Stimulated activated memory B cell treated with anti-CD40 and anti-IgM and Interleukin-4, amounts not matched to agents 10 μg/mL and 1 μg/mL and 100 μg/mL, for 72 hours (primary cell): Measurements from ENCODE around the gene NCOA5.
"Not testable (repeated sequence)": the region's sequence is repeated elsewhere in the genome, so short reads cannot be mapped to it uniquely, and the experiment has no call there.

Source experiments
- ATAC-seq: fragments of 150-1000 bp; cut with Tn5 transposase; 2 replicates; pipeline ENCODE4 v1.10.0; 2021
- H3K27ac Mint-ChIP-seq: one replicate; pipeline ENCODE4 v1.8.0; 2022; ENCODE audit warnings: mild to moderate bottlenecking, mixed read lengths
- H3K27me3 Mint-ChIP-seq: one replicate; pipeline ENCODE4 v1.8.0; 2022; ENCODE audit warnings: mixed read lengths
- H3K36me3 Mint-ChIP-seq: one replicate; pipeline ENCODE4 v1.8.0; 2022; ENCODE audit warnings: mixed read lengths
- H3K4me1 Mint-ChIP-seq: one replicate; pipeline ENCODE4 v1.8.0; 2022; ENCODE audit warnings: mixed read lengths
- H3K4me3 Mint-ChIP-seq: one replicate; pipeline ENCODE4 v1.8.0; 2022; ENCODE audit warnings: mild to moderate bottlenecking, moderate library complexity, mixed read lengths
- H3K9me3 Mint-ChIP-seq: one replicate; pipeline ENCODE4 v1.8.0; 2022; ENCODE audit warnings: mixed read lengths

NCOA5 gene

DNA sequence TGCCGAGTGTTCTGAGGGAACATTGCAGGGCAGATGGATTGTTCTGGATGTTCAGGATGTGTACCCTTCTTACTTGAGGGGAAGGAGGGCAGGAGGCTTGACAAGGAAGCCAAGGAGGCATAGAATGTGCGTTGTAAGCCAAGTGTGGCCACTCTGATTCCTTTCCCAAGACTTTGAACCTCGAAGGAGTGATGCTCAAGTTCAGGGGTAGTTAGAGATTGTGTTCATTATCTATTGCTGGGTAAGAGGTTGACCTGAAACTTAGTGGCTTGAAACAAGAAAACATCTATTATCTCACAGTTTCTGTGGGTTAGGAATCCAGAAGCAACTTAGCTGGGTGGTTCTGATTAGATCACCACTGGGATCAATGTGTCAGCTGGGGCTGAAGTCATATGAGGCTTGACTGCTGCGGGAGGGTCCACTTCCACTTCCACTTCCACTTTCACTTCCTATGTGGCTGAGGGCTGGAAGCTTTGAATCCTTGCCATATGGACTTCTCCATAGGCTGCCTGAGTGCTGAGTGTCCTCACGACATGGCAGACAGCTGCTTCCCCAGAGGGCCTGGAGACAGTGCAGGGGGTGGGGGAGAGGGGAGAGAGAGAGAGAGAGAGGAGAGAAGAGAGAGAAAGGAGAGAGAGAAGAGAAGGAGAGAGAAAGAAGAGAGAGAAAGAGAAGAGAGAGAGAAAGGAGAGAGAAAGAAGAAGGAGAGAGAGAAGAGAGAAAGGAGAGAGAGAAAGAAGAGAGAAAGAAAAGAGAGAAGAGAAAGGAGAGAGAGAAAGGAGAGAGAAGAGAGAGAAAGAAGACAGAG is 21.5 kb upstream of the NCOA5 start:
- H3K9me3 Mint-ChIP-seq: no peaks in the 10 kb centered on the region
- peak; percentile 79 for ATAC-seq
- peaks cover 66% of the 10 kb centered on the region for H3K4me1 Mint-ChIP-seq
- no peaks in the 10 kb centered on the region for H3K36me3 Mint-ChIP-seq
- peak overlapping the region; percentile 73 for H3K27ac Mint-ChIP-seq
- no peak overlapping the region for H3K4me3 Mint-ChIP-seq
- H3K27me3 Mint-ChIP-seq: no peaks in the 10 kb centered on the region

DNA sequence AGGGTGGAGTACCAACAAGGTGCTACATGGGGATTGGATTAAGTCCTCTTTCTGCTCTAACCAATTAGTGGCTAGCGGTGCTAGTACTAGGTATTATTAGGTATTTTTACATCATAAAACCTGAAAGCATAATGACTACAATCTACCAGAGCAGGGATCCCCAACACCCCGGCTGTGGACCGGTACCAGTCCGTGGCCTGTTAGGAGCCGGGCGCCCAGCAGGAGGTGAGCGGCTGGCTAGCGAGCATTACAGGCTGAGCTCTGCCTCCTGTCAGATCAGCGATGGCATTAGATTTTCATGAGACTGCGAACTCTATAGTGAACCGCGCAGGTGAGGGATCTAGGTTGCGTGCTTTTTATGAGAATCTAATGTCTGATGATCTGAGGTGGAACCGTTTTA is 19.2 kb upstream of the NCOA5 start:
- H3K4me3 Mint-ChIP-seq: no peak overlapping the region

GRCh38 chr20:46108435-46108841 is 18.7 kb upstream of the NCOA5 start:
- no peaks in the 10 kb centered on the region for H3K9me3 Mint-ChIP-seq
- no peaks in the 10 kb centered on the region for H3K36me3 Mint-ChIP-seq
- peak overlapping the region; percentile 35 for H3K4me3 Mint-ChIP-seq
- H3K4me1 Mint-ChIP-seq: peaks cover 51% of the 10 kb centered on the region
- peak; percentile 95 for ATAC-seq
- H3K27me3 Mint-ChIP-seq: no peaks in the 10 kb centered on the region
- peak overlapping the region; percentile 80 for H3K27ac Mint-ChIP-seq

More for the DNA sequence above, 19.2 kb upstream of the NCOA5 start:
- Mint-ChIP-seq H3K27ac (peak overlapping the region; percentile 80), H3K4me1 (peaks cover 56% of the 10 kb centered on the region), H3K27me3 (no peaks in the 10 kb centered on the region), H3K36me3 (no peaks in the 10 kb centered on the region), H3K9me3 (no peaks in the 10 kb centered on the region)
- no peak for ATAC-seq

- Mint-ChIP-seq H3K27ac (peak overlapping the region; percentile 80), H3K9me3 (no peaks in the 10 kb centered on the region), H3K4me1 (peaks cover 43% of the 10 kb centered on the region), H3K27me3 (no peaks in the 10 kb centered on the region), H3K36me3 (no peaks in the 10 kb centered on the region), H3K4me3 (no peak overlapping the region)
- ATAC-seq: no peak
These were observed 17.3 kb upstream of the NCOA5 start for GRCh38 chr20:46107061-46107460.

DNA sequence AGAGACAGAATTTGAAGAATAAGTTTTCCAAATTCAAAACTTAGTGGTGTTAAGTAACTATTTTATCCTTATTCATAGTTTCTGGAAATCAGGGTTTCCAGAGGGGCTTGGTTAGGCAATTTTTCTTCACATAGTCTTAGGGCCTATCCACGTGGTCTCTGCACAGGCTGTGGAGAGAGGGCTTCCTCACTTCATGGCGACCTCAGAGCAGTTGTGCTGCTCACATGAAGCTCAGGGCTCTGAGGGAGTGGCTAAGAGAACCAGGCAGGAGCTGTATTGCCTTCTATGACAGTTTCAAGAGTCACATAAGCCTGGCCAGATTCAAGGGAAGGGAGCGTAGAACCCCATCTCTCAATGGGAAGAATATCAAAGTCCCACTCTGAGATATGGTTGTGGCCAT is 14.5 kb upstream of the NCOA5 start:
- Mint-ChIP-seq H3K9me3 (no peaks in the 10 kb centered on the region), H3K27ac (no peak overlapping the region), H3K36me3 (no peaks in the 10 kb centered on the region), H3K4me3 (no peak overlapping the region), H3K4me1 (peaks cover 44% of the 10 kb centered on the region), H3K27me3 (no peaks in the 10 kb centered on the region)
- ATAC-seq: no peak

DNA sequence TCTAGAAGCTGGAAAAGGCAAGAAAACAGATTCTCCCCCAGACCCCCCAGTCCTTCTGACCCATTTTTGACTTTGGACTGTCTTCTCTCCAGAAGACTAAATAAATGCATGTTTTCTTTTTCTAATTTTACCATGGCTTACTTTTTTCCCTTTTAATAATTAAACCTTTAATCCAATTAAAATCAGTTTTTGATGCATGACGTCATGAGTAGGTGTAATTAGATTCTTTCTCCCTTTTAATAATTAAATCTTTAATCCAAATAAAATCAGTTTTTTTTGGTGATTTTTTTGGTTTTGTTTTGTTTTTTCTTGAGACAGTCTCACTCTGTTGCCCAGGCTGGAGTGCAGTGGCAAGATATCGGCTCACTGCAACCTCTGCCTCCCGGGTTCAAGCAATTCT is 13.2 kb upstream of the NCOA5 start:
- Mint-ChIP-seq H3K27ac (no peak overlapping the region), H3K9me3 (no peaks in the 10 kb centered on the region), H3K27me3 (no peaks in the 10 kb centered on the region), H3K4me1 (peaks cover 32% of the 10 kb centered on the region), H3K4me3 (no peak overlapping the region), H3K36me3 (no peaks in the 10 kb centered on the region)
- ATAC-seq: no peak

GRCh38 chr20:46101957-46102356 is 12.2 kb upstream of the NCOA5 start:
- Mint-ChIP-seq H3K4me1 (peaks cover 22% of the 10 kb centered on the region), H3K27me3 (no peaks in the 10 kb centered on the region), H3K9me3 (no peaks in the 10 kb centered on the region), H3K27ac (no peak overlapping the region), H3K4me3 (no peak overlapping the region), H3K36me3 (no peaks in the 10 kb centered on the region)
- no peak for ATAC-seq

GRCh38 chr20:46100988-46101387 is 11.2 kb upstream of the NCOA5 start:
- no peak overlapping the region for H3K27ac Mint-ChIP-seq
- no peaks in the 10 kb centered on the region for H3K27me3 Mint-ChIP-seq

DNA sequence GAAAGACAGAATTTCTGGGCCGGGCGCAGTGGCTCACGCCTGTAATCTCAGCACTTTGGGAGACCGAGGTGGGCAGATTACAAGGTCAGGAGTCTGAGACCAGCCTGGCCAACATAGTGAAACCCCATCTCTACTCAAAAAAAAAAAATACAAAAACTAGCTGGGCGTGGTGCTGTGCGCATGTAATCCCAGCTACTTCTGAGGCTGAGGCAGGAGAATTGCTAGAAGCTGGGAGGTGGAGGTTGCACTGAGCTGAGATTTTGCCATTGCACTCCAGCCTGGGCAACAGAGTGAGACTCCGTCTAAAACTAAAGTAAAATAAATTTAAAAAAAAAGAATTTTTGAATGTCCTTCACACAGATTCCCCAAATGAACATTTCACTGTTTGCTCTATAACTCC is 10.7 kb upstream of the NCOA5 start:
- ATAC-seq, H3K9me3 Mint-ChIP-seq, H3K36me3 Mint-ChIP-seq, H3K27me3 Mint-ChIP-seq, H3K4me3 Mint-ChIP-seq: not testable (repeated sequence)
- H3K27ac Mint-ChIP-seq: peak overlapping the region; percentile 57
- H3K4me1 Mint-ChIP-seq: peaks cover 19% of the 10 kb centered on the region

More at GRCh38 chr20:46100988-46101387, 11.2 kb upstream of the NCOA5 start:
- no peak overlapping the region for H3K4me3 Mint-ChIP-seq
- peaks cover 19% of the 10 kb centered on the region for H3K4me1 Mint-ChIP-seq
- no peak for ATAC-seq
- no peaks in the 10 kb centered on the region for H3K9me3 Mint-ChIP-seq
- H3K36me3 Mint-ChIP-seq: no peaks in the 10 kb centered on the region

GRCh38 chr20:46099491-46100287 is 9.9 kb upstream of the NCOA5 start:
- H3K4me1 Mint-ChIP-seq: peaks cover 19% of the 10 kb centered on the region
- H3K9me3 Mint-ChIP-seq: no peaks in the 10 kb centered on the region
- peak; percentile 93 for ATAC-seq
- H3K36me3 Mint-ChIP-seq: no peaks in the 10 kb centered on the region
- no peaks in the 10 kb centered on the region for H3K27me3 Mint-ChIP-seq
- H3K4me3 Mint-ChIP-seq: peak overlapping the region; percentile 67
- H3K27ac Mint-ChIP-seq: peak overlapping the region; percentile 57

- H3K27me3 Mint-ChIP-seq: no peaks in the 10 kb centered on the region
- H3K36me3 Mint-ChIP-seq: no peaks in the 10 kb centered on the region
- no peak overlapping the region for H3K27ac Mint-ChIP-seq
- no peak for ATAC-seq
- H3K4me1 Mint-ChIP-seq: peaks cover 8% of the 10 kb centered on the region
- no peak overlapping the region for H3K4me3 Mint-ChIP-seq
- H3K9me3 Mint-ChIP-seq: no peaks in the 10 kb centered on the region
These were observed 3.8 kb upstream of the NCOA5 start for GRCh38 chr20:46093531-46093930.

DNA sequence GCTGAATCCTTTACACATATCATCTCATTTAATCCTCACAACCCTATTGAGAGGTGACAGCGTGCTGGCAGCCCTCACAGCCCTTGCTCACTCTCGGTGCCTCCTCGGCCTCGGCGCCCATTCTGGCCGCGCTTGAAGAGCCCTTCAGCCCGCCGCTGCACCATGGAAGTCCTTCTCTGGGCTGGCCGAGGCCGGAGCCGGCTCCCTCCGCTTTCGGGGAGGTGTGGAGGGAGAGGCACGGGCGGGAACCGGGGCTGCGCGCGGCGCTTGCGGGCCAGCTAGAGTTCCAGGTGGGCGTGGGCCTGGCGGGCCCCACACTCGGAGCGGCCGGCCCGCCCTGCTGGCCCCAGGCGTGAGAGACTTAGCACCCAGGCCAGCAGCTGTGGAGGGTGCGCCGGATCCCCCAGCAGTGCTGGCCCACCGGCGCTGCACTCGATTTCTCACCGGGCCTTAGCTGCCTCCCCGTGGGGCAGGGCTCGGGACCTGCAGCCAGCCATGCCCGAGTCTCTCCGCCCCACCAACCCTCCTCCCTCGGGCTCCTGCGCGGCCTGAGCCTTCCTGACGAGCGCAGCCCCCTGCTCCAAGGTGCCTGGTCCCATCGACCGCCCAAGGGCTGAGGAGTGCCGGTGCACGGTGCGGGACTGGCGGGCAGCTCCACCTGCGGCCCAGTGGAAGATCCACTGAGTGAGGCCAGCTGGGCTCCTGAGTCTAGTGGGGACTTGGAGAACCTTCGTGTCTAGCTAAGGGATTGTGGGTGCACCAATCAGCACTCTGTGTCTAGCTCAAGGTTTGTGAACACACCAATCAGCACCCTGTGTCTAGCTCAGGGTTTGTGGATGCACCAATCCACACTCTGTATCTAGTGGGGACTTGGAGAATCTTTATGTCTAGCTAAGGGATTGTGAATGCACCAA is 2.1 kb upstream of the NCOA5 start:
- H3K9me3 Mint-ChIP-seq, H3K27ac Mint-ChIP-seq, H3K36me3 Mint-ChIP-seq, H3K4me3 Mint-ChIP-seq, H3K27me3 Mint-ChIP-seq, ATAC-seq: not testable (repeated sequence)
- H3K4me1 Mint-ChIP-seq: peaks cover 22% of the 10 kb centered on the region

DNA sequence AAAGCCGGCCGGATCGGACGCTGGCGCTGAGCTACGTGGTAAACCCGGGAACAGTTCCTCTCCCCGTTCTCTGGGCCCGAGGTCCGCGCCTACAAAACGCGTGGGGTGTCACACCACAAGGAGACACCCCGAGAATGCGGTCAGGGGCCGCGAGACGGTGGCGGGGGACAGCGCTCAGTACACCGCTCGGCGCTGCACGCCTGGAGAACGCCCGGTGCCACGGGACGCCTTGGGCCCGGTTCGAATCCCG is 670 bp downstream of the NCOA5 start:
- Mint-ChIP-seq H3K4me1 (peaks cover 50% of the 10 kb centered on the region), H3K9me3 (no peaks in the 10 kb centered on the region), H3K27ac (peak overlapping the region; percentile 89), H3K36me3 (no peaks in the 10 kb centered on the region), H3K27me3 (no peaks in the 10 kb centered on the region), H3K4me3 (peak overlapping the region; percentile 87)
- peak; percentile 68 for ATAC-seq

DNA sequence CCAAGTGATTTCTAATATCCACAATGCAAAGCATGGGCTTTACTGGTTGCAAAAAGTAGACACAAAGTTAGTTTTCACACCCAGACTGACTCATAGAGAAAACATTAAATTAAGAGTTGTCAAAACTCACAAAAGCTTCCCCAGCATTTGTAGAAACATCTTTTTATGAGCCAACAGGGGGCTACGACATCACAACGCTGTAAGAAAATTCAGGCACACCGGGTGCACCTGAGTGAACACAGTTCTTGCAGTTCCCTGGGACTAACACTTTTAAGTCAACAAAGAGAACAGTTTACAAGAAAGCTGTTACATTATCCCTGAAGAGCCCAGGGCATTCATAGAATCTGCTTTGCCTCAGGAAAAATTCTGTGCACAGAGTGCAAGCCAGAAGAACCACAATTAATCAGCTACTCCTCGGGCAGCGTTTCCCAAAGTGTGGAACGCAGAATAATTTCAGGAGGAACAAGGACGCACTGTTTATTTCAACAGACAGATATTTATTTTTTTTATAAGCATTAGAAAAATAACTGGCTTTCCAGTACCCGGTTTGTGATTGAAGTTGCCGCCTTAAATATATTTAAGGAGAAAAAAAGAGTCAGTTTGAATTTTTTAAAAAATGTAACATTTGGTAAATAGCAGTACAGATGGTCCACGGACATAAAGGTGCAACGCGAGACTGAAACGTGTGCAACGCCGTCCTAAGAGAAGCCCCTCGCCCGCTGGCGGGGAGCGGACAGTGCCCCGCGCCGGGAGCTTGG is 1.2 kb downstream of the NCOA5 start:
- Mint-ChIP-seq H3K27me3 (no peaks in the 10 kb centered on the region), H3K9me3 (no peaks in the 10 kb centered on the region), H3K4me3 (peak overlapping the region; percentile 87), H3K4me1 (peaks cover 51% of the 10 kb centered on the region), H3K36me3 (no peaks in the 10 kb centered on the region), H3K27ac (peak overlapping the region; percentile 89)
- no peak for ATAC-seq

DNA sequence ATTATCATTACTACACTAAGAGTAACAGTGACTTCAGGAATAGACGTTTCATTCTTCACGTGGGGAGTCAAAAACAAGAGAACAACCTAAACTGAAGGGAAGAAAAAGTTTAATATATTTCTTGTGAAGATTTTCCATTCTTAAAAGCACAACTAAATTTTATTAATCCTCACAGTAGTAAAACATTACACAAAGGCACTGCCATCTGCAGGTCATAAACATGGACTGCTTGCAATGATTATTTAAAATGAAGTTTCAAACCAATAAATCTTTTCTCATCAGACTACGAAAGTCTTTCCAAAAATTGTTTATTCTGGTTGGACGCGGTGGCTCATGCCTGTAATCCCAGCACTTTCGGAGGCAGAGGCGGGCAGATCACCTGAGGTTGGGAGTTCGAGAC is 2.6 kb downstream of the NCOA5 start:
- Mint-ChIP-seq H3K27ac (no peak overlapping the region), H3K9me3 (no peaks in the 10 kb centered on the region), H3K27me3 (no peaks in the 10 kb centered on the region), H3K36me3 (no peaks in the 10 kb centered on the region), H3K4me3 (no peak overlapping the region), H3K4me1 (peaks cover 65% of the 10 kb centered on the region)
- no peak for ATAC-seq
